Stimulated activated naive CD8-positive, alpha-beta T cell treated with anti-CD3 and anti-CD28 coated beads, Interleukin-15, amount 100 ng/mL, for 72 hours (primary cell): ENCODE data around the gene NRBF2.
A peak's percentile ranks its signal among the peaks of the same experiment; 100 is the strongest.
"Not testable (repeated sequence)": the region's sequence is repeated elsewhere in the genome, so short reads cannot be mapped to it uniquely, and the experiment has no call there.

Experiments
- ATAC-seq: fragments of 150-1000 bp; cut with Tn5 transposase; 2 replicates; pipeline ENCODE4 v1.10.0; 2021; ENCODE audit warnings: mild to moderate bottlenecking, moderate library complexity
- DNase-seq, 2 donors: peaks; one replicate each; pipeline ENCODE4 v3.0.0; 2021 to 2022
- H3K27ac Mint-ChIP-seq, 2 donors: one replicate each; pipeline ENCODE4 v1.8.0; 2022; ENCODE audit warnings: mild to moderate bottlenecking in 2 of 2, mixed read lengths in 2 of 2, moderate library complexity in 2 of 2
- H3K27me3 Mint-ChIP-seq: one replicate; pipeline ENCODE4 v1.8.0; 2022; ENCODE audit warnings: mixed read lengths
- H3K4me1 Mint-ChIP-seq: one replicate; pipeline ENCODE4 v1.8.0; 2022; ENCODE audit warnings: mild to moderate bottlenecking, mixed read lengths
- H3K4me3 Mint-ChIP-seq, 2 donors: one replicate each; pipeline ENCODE4 v1.8.0; 2022; ENCODE audit warnings: mild to moderate bottlenecking in 2 of 2, mixed read lengths in 2 of 2, moderate library complexity in 1 of 2
- H3K9me3 Mint-ChIP-seq, 2 donors: one replicate each; pipeline ENCODE4 v1.8.0; 2022; ENCODE audit warnings: mixed read lengths in 2 of 2

The NRBF2 gene

DNA sequence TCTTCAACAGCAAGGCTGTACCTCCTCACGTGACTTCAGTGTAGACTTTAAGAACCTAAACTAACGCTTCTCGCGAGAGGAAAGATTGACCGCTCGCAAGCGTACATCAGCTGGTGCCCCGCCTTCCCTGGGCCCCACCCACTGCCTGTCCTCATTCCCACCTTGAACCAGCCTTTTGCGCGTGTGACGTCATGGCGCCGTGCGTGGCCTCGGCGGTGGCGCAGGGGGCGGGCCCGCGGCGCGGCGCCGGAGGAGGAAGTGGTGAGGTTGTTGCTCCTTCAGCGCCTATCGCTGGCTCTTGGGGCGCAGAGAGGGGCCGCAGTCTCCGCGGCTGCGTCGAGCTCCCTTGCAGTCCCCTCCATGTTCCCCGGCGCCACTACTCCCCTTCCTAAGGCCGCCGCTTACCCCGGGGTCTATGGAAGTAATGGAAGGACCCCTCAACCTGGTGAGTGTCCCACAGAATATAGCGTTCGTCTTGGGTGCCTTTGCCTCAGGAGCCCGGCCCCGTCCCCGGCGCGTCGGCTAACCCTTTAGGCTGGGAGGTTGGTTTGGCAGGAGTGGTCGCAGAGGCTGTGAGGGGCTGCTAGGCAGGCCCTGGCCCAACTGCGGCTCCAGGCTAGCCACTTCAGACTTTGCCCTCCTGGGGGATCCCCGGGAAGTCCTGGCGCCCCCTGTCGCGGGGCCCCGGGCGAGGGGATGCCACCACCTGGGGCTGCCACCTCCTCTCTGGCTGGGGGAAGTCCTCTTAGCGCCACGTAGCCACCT is at the start of gene NRBF2:
Gene NRBF2, plus strand, starts transcription at position 273 of the 765 bp plus-strand sequence. Its CDS starts 143 bp downstream, at position 416.
- H3K4me1 Mint-ChIP-seq, result peaks cover 46% of the 10 kb centered on the region
- peak within 1 kb of the TSS; percentile 98 to 99 for H3K27ac Mint-ChIP-seq
- no peaks in the 10 kb centered on the region for H3K27me3 Mint-ChIP-seq
- ATAC-seq (peak; percentile 94), DNase-seq (peak; percentile 98)
- H3K4me3 Mint-ChIP-seq, result peak within 1 kb of the TSS; percentile 94 to 95
- peaks cover 15 to 20% of the 10 kb centered on the region in 2 donors for H3K9me3 Mint-ChIP-seq

DNA sequence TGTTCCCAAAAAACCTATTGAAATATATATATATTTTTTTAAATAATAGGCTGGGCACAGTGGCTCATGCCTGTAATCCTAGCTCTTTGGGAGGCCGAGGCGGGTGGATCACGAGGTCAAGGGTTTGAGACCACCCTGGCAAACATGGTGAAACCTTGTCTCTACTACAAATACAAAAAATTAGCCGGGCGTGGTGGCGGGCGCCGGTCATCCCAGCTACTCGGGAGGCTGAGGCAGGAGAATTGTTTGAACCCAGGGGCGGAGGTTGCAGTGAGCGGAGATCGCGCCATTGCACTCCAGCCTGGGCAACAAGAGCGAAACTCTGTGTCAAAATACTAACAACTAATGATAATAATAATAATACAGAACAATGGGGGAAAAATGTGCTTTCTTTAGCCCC is 49.7 kb upstream of the NRBF2 start:
- not testable (repeated sequence) for H3K27me3 Mint-ChIP-seq, H3K9me3 Mint-ChIP-seq, H3K4me3 Mint-ChIP-seq, H3K4me1 Mint-ChIP-seq, H3K27ac Mint-ChIP-seq, DNase-seq, ATAC-seq

DNA sequence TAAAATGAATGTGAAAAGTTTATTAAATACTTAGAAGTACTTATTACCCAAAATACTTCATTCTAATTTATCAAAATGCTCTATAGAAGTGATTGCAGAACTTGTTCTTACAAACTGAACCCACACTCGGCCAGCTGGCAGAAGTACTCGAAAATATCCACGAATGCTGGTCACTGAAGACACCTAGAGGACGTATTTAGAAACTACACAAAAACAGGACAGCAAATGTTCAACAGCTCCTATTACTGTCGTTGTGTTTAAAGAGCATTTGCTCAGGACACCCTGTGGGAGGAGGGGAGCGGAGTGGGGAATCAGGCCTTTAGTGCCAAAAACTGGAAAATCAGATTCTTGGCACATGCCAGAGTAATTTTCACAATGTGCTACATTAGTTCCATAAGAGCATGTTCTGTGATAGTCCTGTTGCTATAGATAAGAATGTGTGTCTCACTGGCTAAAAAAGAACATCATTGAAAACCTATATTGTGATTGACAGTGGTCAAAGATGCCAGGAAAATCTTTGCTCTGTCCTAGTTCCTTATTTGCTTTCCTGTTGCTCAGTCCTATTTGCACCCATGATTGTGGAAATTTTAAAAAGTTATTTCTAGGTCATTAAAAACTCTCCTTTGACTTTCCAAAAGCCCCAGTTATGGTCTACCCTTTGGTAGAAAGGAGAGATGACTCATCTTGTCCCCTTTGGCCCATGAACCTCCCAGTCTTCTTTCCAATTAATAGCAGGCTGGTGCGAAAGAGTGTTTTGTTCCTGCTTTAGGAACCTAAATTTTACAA is 49.0 kb upstream of the NRBF2 start:
- peak; percentile 19 to 31 for DNase-seq
- peak; percentile 70 for ATAC-seq
- no peaks in the 10 kb centered on the region for H3K9me3 Mint-ChIP-seq
- H3K27me3 Mint-ChIP-seq, result peaks cover 13% of the 10 kb centered on the region
- H3K4me1 Mint-ChIP-seq, result no peaks in the 10 kb centered on the region
- no peak overlapping the region for H3K27ac Mint-ChIP-seq
- no peak overlapping the region for H3K4me3 Mint-ChIP-seq

GRCh38 chr10:63084690-63085382 is 48.3 kb upstream of the NRBF2 start:
- Mint-ChIP-seq H3K9me3 (no peaks in the 10 kb centered on the region), H3K4me1 (no peaks in the 10 kb centered on the region), H3K27ac (no peak overlapping the region), H3K4me3 (no peak overlapping the region), H3K27me3 (peaks cover 13% of the 10 kb centered on the region)
- DNase-seq (no peak), ATAC-seq (no peak)

GRCh38 chr10:63093227-63093626 is 39.9 kb upstream of the NRBF2 start:
- Mint-ChIP-seq H3K27ac (no peak overlapping the region), H3K27me3 (peaks cover 5% of the 10 kb centered on the region), H3K4me3 (no peak overlapping the region), H3K9me3 (no peaks in the 10 kb centered on the region), H3K4me1 (no peaks in the 10 kb centered on the region)
- ATAC-seq (no peak), DNase-seq (no peak)

DNA sequence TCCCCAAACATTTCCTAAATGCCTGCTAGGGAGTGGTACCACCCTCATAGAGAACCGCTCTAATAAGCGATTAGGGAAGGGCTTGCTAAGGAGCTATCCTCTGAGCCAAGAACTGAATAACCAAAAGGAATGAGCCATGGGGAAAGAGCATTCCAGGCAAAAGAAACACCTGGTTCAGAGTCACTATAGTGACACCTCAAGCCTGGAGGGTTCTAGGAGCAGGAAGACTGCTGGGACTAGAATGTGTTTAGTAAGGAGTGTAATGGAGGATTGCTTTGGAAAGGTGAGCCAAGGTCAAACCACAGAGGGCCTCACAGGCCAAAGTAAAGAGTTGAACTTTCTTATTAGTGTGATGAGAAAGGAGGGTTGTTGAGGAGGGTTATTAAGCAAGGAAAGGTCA is 38.7 kb upstream of the NRBF2 start:
- no peak for ATAC-seq
- Mint-ChIP-seq H3K4me1 (no peaks in the 10 kb centered on the region), H3K9me3 (no peaks in the 10 kb centered on the region), H3K27me3 (no peaks in the 10 kb centered on the region), H3K27ac (peak overlapping the region in 1 of 2 donors; percentile 2), H3K4me3 (no peak overlapping the region)
- DNase-seq, result no peak

GRCh38 chr10:63094881-63095280 is 38.2 kb upstream of the NRBF2 start:
- ATAC-seq (no peak), DNase-seq (no peak)
- Mint-ChIP-seq H3K9me3 (no peaks in the 10 kb centered on the region), H3K4me3 (no peak overlapping the region), H3K4me1 (no peaks in the 10 kb centered on the region), H3K27me3 (no peaks in the 10 kb centered on the region), H3K27ac (no peak overlapping the region)

- Mint-ChIP-seq H3K9me3 (no peaks in the 10 kb centered on the region), H3K4me3 (no peak overlapping the region), H3K4me1 (peaks cover 6% of the 10 kb centered on the region), H3K27me3 (peaks cover 28% of the 10 kb centered on the region), H3K27ac (no peak overlapping the region)
- DNase-seq (no peak), ATAC-seq (no peak)
Observed at GRCh38 chr10:63099734-63100133, 33.4 kb upstream of the NRBF2 start.

GRCh38 chr10:63101091-63101490 is 32.0 kb upstream of the NRBF2 start:
- ATAC-seq, H3K4me3 Mint-ChIP-seq, H3K27ac Mint-ChIP-seq, DNase-seq, H3K9me3 Mint-ChIP-seq, H3K4me1 Mint-ChIP-seq: not testable (repeated sequence)
- peaks cover 28% of the 10 kb centered on the region for H3K27me3 Mint-ChIP-seq

GRCh38 chr10:63102279-63102883 is 30.7 kb upstream of the NRBF2 start:
- not testable (repeated sequence) for H3K9me3 Mint-ChIP-seq, H3K4me3 Mint-ChIP-seq, DNase-seq, H3K4me1 Mint-ChIP-seq, ATAC-seq, H3K27ac Mint-ChIP-seq
- peaks cover 36% of the 10 kb centered on the region for H3K27me3 Mint-ChIP-seq

DNA sequence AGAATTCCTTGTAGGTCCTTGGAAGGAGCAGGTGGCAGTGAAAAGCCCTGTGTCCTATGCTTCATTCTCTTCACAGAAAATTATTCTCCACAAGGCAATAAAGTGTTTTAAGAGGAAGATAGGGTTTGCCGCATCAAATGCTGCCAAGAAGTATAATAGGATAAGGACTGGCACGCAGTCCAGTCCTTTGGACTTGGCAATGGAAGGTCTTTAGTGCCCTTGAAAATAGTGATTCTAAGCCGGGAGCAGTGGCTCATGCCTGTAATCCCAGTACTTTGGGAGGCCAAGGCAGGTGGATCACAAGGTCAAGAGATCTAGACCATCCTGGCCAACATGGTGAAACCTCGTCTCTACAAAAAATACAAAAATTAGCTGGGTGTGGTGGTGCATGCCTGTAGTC is 29.9 kb upstream of the NRBF2 start:
- not testable (repeated sequence) for DNase-seq, ATAC-seq, H3K27ac Mint-ChIP-seq, H3K4me3 Mint-ChIP-seq, H3K4me1 Mint-ChIP-seq, H3K9me3 Mint-ChIP-seq
- H3K27me3 Mint-ChIP-seq, result peaks cover 39% of the 10 kb centered on the region

DNA sequence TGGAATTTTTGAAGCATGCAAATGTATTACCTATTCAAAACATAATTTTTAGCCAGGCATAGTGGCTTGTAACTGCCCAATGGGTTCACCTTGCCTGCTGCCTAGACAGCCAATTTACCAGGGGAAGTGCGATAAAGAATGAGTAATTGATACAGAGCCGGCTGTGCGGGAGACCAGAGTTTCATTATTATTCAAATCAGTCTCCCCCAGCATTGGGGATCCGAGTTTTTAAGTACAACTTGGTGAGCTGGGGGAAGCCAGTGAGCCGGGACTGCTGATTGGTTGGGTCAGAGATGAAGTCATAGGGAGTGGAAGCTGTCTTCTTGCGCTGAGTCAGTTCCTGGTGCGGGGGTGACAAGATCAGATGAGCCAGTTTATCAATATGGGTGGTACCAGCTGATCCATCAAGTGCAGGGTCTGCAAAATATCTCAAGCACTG is 29.1 kb upstream of the NRBF2 start:
- DNase-seq (peak in 1 of 2 donors; percentile 47), ATAC-seq (peak; percentile 82)
- Mint-ChIP-seq H3K4me1 (peaks cover 6% of the 10 kb centered on the region), H3K27ac (no peak overlapping the region), H3K9me3 (no peaks in the 10 kb centered on the region), H3K4me3 (no peak overlapping the region), H3K27me3 (peaks cover 39% of the 10 kb centered on the region)

DNA sequence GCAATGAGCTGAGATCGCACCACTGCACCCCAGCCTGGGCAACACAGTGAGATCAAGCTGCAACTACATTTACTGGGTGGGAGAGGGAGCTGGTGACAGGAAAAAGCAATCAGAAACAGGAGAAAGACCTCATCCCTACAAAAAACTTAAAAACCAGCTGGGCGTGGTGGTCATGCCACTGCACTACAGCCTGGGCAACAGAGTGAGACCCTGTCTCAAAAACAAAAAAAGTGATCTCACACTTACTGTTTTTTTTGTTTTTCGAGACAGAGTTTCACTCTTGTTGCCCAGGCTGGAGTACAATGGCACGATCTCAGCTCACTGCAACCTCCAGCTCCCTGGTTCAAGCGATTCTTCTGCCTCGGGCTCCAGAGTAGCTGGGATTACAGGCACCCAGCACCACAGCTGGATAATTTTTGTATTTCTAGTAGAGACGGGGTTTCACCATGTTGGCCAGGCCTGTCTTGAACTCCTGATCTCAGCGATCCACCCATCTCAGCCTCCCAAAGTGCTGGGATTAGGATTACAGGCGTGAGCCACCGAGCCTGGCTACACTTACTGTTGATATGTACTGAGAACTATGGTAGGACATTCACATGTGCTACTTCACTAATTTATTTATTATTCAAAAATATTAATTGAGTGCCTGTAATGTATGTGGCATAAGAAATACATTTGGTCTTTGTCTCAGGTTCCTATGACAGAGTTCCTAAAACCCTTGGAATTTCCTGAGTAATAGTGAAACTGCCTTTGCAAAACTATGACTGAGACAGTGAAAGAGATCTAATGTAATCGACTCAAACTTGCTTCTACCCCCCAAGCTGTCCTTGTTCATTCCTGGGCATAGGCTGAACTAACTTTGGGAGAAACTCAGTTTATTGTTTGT is 27.7 kb upstream of the NRBF2 start:
- no peak for DNase-seq

DNA sequence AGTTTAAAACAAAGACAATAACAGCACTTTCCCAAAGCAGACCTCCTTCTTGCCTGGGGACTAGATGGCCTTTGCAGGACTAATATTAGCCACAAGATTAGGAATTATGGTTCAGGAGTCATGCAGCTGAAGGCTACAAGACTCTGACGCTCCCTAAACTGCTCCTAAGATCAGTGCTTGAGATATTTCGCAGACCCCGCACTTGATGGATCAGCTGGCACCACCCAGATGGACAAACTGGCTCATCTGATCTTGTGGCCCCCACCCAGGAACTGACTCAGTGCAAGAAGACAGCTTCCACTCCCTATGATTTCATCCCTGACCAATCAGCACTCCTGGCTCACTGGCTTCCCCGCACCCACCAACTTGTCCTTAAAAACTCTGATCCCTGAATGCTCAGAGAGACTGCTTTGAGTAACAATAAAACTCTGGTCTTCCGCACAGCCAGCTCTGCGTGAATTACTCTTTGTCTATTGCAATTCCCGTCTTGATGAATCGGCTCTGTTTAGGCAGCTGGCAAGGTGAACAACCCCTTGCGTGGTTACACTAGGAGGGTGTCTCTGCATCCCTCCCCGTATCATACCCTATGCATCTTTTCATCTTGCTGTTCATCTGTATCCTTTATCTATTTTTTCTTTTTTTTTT is 26.9 kb upstream of the NRBF2 start:
- Mint-ChIP-seq H3K9me3 (no peaks in the 10 kb centered on the region), H3K27ac (no peak overlapping the region), H3K27me3 (peaks cover 41% of the 10 kb centered on the region), H3K4me3 (no peak overlapping the region), H3K4me1 (peaks cover 6% of the 10 kb centered on the region)
- DNase-seq (no peak), ATAC-seq (no peak)

More for the DNA sequence above, 27.7 kb upstream of the NRBF2 start:
- ATAC-seq, result no peak
- Mint-ChIP-seq H3K4me1 (peaks cover 6% of the 10 kb centered on the region), H3K27ac (no peak overlapping the region), H3K9me3 (no peaks in the 10 kb centered on the region), H3K27me3 (peaks cover 41% of the 10 kb centered on the region), H3K4me3 (no peak overlapping the region)
